Skeletal muscle satellite cell (primary cell): ENCODE results near the gene KRTAP9-4.
"Not testable (repeated sequence)": the region's sequence is repeated elsewhere in the genome, so short reads cannot be mapped to it uniquely, and the experiment has no call there.

ENCODE experiments used
- H3K27me3 ChIP-seq: 2 replicates; pipeline ENCODE4 v1.7.0; 2013; ENCODE audit warnings: low read length; ENCODE audit not compliant: control insufficient read depth, insufficient read depth
- H3K36me3 ChIP-seq: 2 replicates; pipeline ENCODE4 v1.7.0; 2013; ENCODE audit warnings: mild to moderate bottlenecking, control low read depth, low read length; ENCODE audit not compliant: insufficient read depth
- H3K4me1 ChIP-seq: 2 replicates; pipeline ENCODE4 v1.7.0; 2013; ENCODE audit warnings: low read length; ENCODE audit not compliant: control insufficient read depth, insufficient read depth
- H3K4me2 ChIP-seq: 2 replicates; pipeline ENCODE4 v1.7.0; 2013; ENCODE audit warnings: mild to moderate bottlenecking, low read length
- H3K4me3 ChIP-seq: 2 replicates; pipeline ENCODE4 v1.7.0; 2013; ENCODE audit warnings: low read length
- H3K9ac ChIP-seq: 2 replicates; pipeline ENCODE4 v1.7.0; 2013; ENCODE audit warnings: mild to moderate bottlenecking, low read depth, low read length, moderate library complexity
- H3K9me3 ChIP-seq: replicated peaks from 2 replicates; pipeline ENCODE4 v1.7.0; 2013; ENCODE audit warnings: mild to moderate bottlenecking, control low read depth, low read length

Gene KRTAP9-4

GRCh38 chr17:41271323-41271722 is 21.8 kb downstream of the KRTAP9-4 start:
- not testable (repeated sequence) for H3K9ac ChIP-seq, H3K27me3 ChIP-seq, H3K4me3 ChIP-seq, H3K9me3 ChIP-seq, H3K4me1 ChIP-seq, H3K4me2 ChIP-seq, H3K36me3 ChIP-seq

GRCh38 chr17:41271858-41272257 is 22.4 kb downstream of the KRTAP9-4 start:
- no peaks in the 10 kb centered on the region for H3K36me3 ChIP-seq
- no peak overlapping the region for H3K9ac ChIP-seq

DNA sequence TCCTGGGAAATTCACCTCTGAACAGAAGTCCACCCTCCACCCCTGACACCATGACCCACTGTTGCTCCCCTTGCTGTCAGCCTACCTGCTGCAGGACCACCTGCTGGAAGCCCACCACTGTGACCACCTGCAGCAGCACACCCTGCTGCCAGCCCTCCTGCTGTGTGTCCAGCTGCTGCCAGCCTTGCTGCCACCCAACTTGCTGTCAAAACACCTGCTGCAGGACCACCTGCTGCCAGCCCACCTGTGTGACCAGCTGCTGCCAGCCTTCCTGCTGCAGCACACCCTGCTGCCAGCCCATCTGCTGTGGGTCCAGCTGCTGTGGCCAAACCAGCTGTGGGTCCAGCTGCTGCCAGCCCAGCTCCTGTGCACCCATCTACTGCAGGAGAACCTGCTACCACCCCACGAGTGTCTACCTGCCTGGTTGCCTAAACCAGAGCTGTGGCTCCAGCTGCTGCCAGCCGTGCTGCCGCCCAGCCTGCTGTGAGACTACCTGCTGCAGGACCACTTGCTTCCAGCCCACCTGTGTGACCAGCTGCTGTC is 26.2 kb downstream of the KRTAP9-4 start, which contains the start of gene KRTAP9-7:
KRTAP9-7 (plus strand) TSS at position 51 of the 543 bp plus-strand sequence; CDS start at position 51, 0 bp downstream.
- H3K9ac ChIP-seq, H3K4me1 ChIP-seq, H3K4me2 ChIP-seq, H3K36me3 ChIP-seq, H3K9me3 ChIP-seq, H3K4me3 ChIP-seq, H3K27me3 ChIP-seq: not testable (repeated sequence)

More at GRCh38 chr17:41271858-41272257, 22.4 kb downstream of the KRTAP9-4 start:
- Histone ChIP-seq H3K9me3 (no peaks in the 10 kb centered on the region), H3K4me3 (no peak overlapping the region), H3K4me2 (no peak overlapping the region), H3K4me1 (no peaks in the 10 kb centered on the region), H3K27me3 (no peaks in the 10 kb centered on the region)

DNA sequence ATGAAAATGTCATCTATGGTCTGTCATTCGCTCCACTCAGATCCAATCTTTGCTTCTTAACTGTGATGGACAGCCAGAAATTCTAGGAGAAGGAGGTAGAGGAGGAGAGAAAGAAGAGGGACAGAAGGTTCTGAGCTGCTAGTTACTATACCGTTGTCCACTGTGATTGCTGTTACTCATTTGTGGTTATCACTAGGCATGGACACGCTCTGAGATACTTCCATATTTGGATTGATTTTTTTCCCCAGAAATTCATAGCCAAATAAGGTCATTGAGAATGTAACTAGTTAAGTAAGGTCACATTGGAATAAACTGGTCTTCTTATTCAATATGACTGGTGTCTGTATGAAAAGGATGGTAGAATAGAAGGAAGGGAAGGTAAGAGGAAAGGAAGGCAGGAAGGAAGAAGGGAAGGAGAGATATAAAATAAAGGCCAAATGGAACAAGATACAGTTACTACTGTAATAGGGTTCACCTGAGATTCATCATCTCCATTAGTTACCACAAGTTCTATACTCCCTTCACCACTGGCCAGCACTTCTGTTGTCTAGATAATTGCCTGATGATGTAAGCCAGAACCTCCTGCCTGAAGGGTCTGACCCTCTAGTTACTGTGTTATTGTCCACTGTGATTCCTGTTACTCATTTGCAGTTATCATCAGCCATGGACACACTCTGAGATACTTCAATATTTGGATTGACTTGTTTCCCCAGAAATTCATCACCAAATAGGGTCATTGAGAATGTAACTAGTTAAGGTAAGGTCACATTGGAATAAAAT is 28.9 kb downstream of the KRTAP9-4 start:
- no peak overlapping the region for H3K4me3 ChIP-seq
- no peaks in the 10 kb centered on the region for H3K9me3 ChIP-seq
- H3K27me3 ChIP-seq, result no peaks in the 10 kb centered on the region
- H3K4me2 ChIP-seq, result no peak overlapping the region
- no peaks in the 10 kb centered on the region for H3K4me1 ChIP-seq
- H3K36me3 ChIP-seq, result no peaks in the 10 kb centered on the region
- no peak overlapping the region for H3K9ac ChIP-seq

- Histone ChIP-seq H3K4me1 (peaks cover 3% of the 10 kb centered on the region), H3K27me3 (no peaks in the 10 kb centered on the region), H3K4me3 (no peak overlapping the region), H3K9me3 (no peaks in the 10 kb centered on the region), H3K36me3 (no peaks in the 10 kb centered on the region), H3K4me2 (no peak overlapping the region), H3K9ac (no peak overlapping the region)
Observed at GRCh38 chr17:41284043-41284442, 34.6 kb downstream of the KRTAP9-4 start.

- H3K4me2 ChIP-seq, result no peak overlapping the region
- no peaks in the 10 kb centered on the region for H3K9me3 ChIP-seq
- H3K36me3 ChIP-seq, result no peaks in the 10 kb centered on the region
- no peak overlapping the region for H3K9ac ChIP-seq
- no peak overlapping the region for H3K4me3 ChIP-seq
- peaks cover 3% of the 10 kb centered on the region for H3K4me1 ChIP-seq
- H3K27me3 ChIP-seq, result no peaks in the 10 kb centered on the region
Observed at GRCh38 chr17:41284546-41284945, 35.1 kb downstream of the KRTAP9-4 start.

DNA sequence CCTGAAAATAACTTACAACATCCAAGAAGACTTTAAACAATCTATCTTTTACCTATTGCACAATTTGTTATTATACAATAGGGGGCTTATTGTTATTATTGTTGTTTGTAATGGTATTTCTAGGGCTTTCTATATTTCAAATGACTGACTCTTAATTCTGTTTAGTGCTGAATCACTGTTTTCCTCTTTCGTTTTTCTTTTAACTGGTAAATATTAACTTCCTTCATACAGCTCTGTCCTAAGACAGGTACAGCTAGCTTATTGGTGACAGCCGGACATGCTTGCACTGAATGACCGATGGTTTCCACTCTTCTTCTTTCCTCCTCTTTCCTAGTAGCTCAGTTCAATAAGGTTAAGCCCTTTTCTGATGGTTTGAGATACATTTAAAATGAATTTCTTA is 37.6 kb downstream of the KRTAP9-4 start:
- Histone ChIP-seq H3K9me3 (no peaks in the 10 kb centered on the region), H3K4me2 (no peak overlapping the region), H3K4me3 (no peak overlapping the region)

DNA sequence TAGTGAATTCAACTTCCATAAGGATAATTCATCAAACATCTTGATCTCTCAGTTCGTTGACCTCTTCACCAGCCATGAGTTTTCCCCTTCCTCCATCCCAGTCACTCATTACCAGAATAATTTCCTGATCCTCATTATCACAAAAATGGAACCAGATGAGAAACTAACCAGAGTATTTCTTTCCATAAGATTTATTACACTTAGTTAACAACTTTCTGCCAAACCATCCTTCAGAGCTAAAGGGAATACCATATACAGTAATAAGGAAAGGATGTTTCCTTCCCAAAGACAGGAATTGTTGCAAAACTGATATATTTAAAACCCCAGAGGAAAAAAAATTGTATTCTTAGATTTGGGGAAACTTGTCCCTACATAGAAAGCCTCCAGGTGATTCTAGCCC is 44.5 kb downstream of the KRTAP9-4 start:
- Histone ChIP-seq H3K36me3 (no peaks in the 10 kb centered on the region), H3K9ac (no peak overlapping the region), H3K27me3 (no peaks in the 10 kb centered on the region), H3K4me3 (no peak overlapping the region), H3K9me3 (no peaks in the 10 kb centered on the region), H3K4me1 (no peaks in the 10 kb centered on the region), H3K4me2 (no peak overlapping the region)

More for the DNA sequence above, 37.6 kb downstream of the KRTAP9-4 start:
- no peaks in the 10 kb centered on the region for H3K36me3 ChIP-seq
- H3K27me3 ChIP-seq, result no peaks in the 10 kb centered on the region
- H3K4me1 ChIP-seq, result peaks cover 3% of the 10 kb centered on the region
- H3K9ac ChIP-seq, result no peak overlapping the region

DNA sequence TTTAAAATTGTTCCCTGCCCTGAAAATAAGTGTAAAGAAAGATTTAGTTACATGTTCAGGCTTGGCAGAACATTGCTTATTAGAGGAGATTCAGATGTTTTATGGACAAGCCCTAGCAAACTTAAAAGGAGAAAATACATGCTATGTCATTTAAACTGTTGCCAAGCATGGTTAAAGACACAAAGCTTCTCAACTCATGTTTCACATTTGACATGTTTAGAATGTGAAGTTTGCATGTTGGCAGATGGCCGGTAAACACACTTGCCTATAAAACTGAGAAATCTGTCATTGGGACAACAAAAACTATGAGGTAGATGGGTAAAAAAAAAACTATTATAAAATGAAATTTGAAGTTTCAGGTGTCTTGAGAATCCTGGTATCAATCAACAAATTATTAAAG is 47.4 kb downstream of the KRTAP9-4 start:
- no peaks in the 10 kb centered on the region for H3K4me1 ChIP-seq
- no peak overlapping the region for H3K4me2 ChIP-seq
- no peak overlapping the region for H3K9ac ChIP-seq
- H3K4me3 ChIP-seq, result no peak overlapping the region
- no peaks in the 10 kb centered on the region for H3K9me3 ChIP-seq
- H3K27me3 ChIP-seq, result no peaks in the 10 kb centered on the region
- H3K36me3 ChIP-seq, result no peaks in the 10 kb centered on the region

DNA sequence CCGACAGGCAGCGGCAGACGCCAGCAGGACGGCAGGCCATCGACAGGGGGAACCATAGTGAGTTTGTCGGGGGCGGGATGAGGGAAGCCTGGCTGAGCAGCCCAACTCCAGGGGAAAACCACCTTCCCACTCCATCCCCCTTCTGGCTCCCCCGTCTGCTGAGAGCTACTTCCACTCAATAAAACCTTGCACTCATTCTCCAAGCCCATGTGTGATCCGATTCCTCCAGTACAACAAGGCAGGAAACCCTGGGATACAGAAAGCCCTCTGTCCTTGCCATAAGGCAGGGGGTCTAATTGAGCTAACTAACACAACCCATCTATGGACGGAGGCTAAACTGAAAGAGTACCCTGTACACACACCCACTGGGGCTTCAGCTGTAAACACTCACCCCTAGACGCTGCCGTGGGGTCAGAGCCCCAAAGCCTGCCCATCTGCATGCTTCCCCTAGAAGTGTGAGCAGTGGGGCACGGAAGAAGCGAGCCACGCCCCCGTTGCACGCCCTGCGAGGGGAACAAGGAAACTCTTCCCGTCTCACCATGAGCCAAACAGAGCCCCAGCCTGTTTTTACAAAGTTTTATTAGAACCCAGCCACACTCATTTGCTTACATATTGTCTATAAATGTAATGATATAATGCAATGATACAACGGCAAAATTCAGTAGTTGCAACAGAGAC is 49.1 kb downstream of the KRTAP9-4 start:
- Histone ChIP-seq H3K4me3 (no peak overlapping the region), H3K4me1 (no peaks in the 10 kb centered on the region), H3K36me3 (no peaks in the 10 kb centered on the region), H3K27me3 (no peaks in the 10 kb centered on the region), H3K4me2 (no peak overlapping the region), H3K9me3 (no peaks in the 10 kb centered on the region), H3K9ac (no peak overlapping the region)
